ENCODE data around the gene SERINC2. TPM values are rescaled to one million over a fixed set of nuclear protein-coding genes. Genes with fewer than 3 reads are reported as not detected.

The SERINC2 gene
- total and polyA plus RNA-seq, 2 of the 4 experiments (the other 2 are of a cell fraction) = 2.0 to 59.5 TPM

DNA sequence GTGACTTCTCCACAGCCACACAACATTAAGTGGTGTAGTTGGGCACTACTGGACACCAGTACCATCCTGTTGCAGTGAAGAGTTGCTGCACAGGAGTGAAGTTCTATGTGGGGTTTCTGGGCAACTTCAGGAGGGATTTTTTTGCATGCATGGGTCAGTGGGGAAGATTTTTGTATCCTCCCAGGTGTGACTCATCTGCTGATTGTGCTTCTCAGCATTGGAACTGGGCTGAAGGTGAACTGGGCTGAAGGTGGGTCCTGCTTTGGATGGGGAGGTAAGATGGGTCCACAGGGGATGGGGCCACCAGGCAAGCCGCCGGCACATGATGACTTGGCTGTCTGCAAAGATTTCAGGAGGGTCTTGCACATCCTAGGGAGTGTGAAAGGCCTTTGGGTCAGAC, 2.6 kb downstream of the SERINC2 start:
- no peak overlapping the region for H3K18ac ChIP-seq (ENCODE audit: low read depth, low read length)
- no peak overlapping the region for H3K9ac ChIP-seq (ENCODE audit: low read depth, low read length)
- peak overlapping the region; percentile 14 for H2AFZ ChIP-seq (replicated peaks; ENCODE audit: low read length, poor library complexity)
- no peak overlapping the region for H3K56ac ChIP-seq (ENCODE audit: extremely low read depth, insufficient read depth, low read length)
- peaks cover 23% of the 10 kb centered on the region for H3K4me1 ChIP-seq (ENCODE audit: control insufficient read depth, insufficient read depth, low read length)
- H2BK5ac ChIP-seq (ENCODE audit: low read depth, low read length, poor library complexity, severe bottlenecking) = no peak overlapping the region
- H2AK9ac ChIP-seq (replicated peaks; ENCODE audit: low read depth, low read length, poor library complexity) = peak overlapping the region; percentile 72
- H2AK5ac ChIP-seq (ENCODE audit: low read depth, low read length) = no peak overlapping the region
- no peak overlapping the region for H3K4me3 ChIP-seq (ENCODE audit: insufficient read depth, low read depth, low read length)
- dilution Hi-C loops (cut with HindIII; ENCODE audit: low sequenced_read_pairs, unreplicated experiment) = no loop called here
- no peaks in the 10 kb centered on the region for H3K27me3 ChIP-seq (ENCODE audit: control insufficient read depth, insufficient read depth, low read length)
- peaks cover 4% of the 10 kb centered on the region; the same call in 1 of the 2 replicates for H3K36me3 ChIP-seq (ENCODE audit: control insufficient read depth, insufficient read depth, low read length)
- no peak overlapping the region for H2BK15ac ChIP-seq (ENCODE audit: low read depth, low read length)
- no peak overlapping the region for H4K91ac ChIP-seq (ENCODE audit: insufficient read depth, low read depth, low read length)
- ChIA-PET CTCF (no interaction called here), POLR2A (ENCODE audit: unreplicated experiment) (no interaction called here)
- no peak overlapping the region for H2BK120ac ChIP-seq (ENCODE audit: low read depth, low read length)
- H4K20me1 ChIP-seq (ENCODE audit: insufficient read depth, low read length) = peaks cover 31% of the 10 kb centered on the region
- H3K14ac ChIP-seq (replicated peaks; ENCODE audit: low read depth, low read length) = no peak overlapping the region
- 0 out of 2 replicates have a peak overlapping the region, but pooled peaks have one; percentile 54 for H3K4ac ChIP-seq (ENCODE audit: low read depth, low read length)
- H2BK20ac ChIP-seq (ENCODE audit: low read depth, low read length) = no peak overlapping the region
- intact Hi-C loops (cut with micrococcal nuclease) = no loop called here
- whole genome bisulfite sequencing, 2 experiments (ENCODE audit: extremely low coverage in 2 of 2, insufficient read length in 1 of 2) = no CpG with 5 or more reads among the region's 2 CpGs
- no peaks in the 10 kb centered on the region for H3K9me3 ChIP-seq (ENCODE audit: control insufficient read depth, insufficient read depth, low read length)
- no TSS peak for BruUV-seq (replicated peaks)
- peaks cover 38% of the 10 kb centered on the region for H3K9me1 ChIP-seq (ENCODE audit: insufficient read depth, low read length)
- DNase-seq (no peak), ATAC-seq (ENCODE audit: low read depth) (no peak)
- H4K8ac ChIP-seq (ENCODE audit: low read depth in 2 of 2, low read length in 2 of 2) = no peak overlapping the region
- no peak overlapping the region for H4K5ac ChIP-seq (ENCODE audit: low read depth, low read length)
- peaks cover 2 to 59% of the 10 kb centered on the region in 2 experiments; a peak in 3 of 4 replicates for H3K79me1 ChIP-seq (ENCODE audit: low read depth in 1 of 2, low read length in 2 of 2)
- H3K23ac ChIP-seq (ENCODE audit: low read depth, low read length) = no peak overlapping the region
- H3K27ac ChIP-seq (ENCODE audit: insufficient read depth, low read length) = no peak overlapping the region
- in situ Hi-C loops (cut with MboI; ENCODE audit: low sequenced_read_pairs) = no loop called here
- no peak overlapping the region for H3K4me2 ChIP-seq (ENCODE audit: low read depth, low read length)
- TF ChIP-seq MAFK (IDR thresholded peaks at IDR 0.05; ENCODE audit: low read depth, low read length) = no peak
- no peak for TF ChIP-seq RFX5 (IDR thresholded peaks at IDR 0.05; ENCODE audit: low read depth, low read length)
- no peak for TF ChIP-seq SMC3 (IDR thresholded peaks at IDR 0.05; ENCODE audit: low read depth, low read length)

Measured in IMR-90 (cell line).